HCT116 (cell line): ENCODE data around the gene CHRDL1. TPM values are rescaled to one million over a fixed set of nuclear protein-coding genes. Genes with fewer than 3 reads are reported as not detected.

Experiments used
- ATAC-seq: fragments of 200-7000 bp; cut with Tn5 transposase; 2 replicates; pipeline ENCODE4 v1.9.1; 2020; ENCODE audit warnings: mild to moderate bottlenecking, moderate library complexity
- BruUV-seq: library from RNA; stranded (reverse); fragments of 400-500 nt; replicated peaks from 2 replicates; lab custom pipeline; 2021; lab: Mats Ljungman, UMichigan
- CTCF ChIA-PET: fragments of 300-600 bp; sonication (Branson Sonifier 250); formaldehyde crosslinking; loops from one replicate; lab custom pipeline; 2021; ENCODE audit warnings: antibody characterized with exemption; lab: Charles Lee
- POLR2A ChIA-PET: fragments of 300-600, 350-600 bp; sonication (Branson Sonifier 250); formaldehyde crosslinking; loops from one replicate; lab custom pipeline; 2021; ENCODE audit warnings: antibody characterized with exemption; lab: Charles Lee
- RAD21 ChIA-PET, 2 experiments: fragments of 300-600 bp; sonication (Branson Sonifier 250); formaldehyde crosslinking; loops; one replicate each; lab custom pipeline; 2023; ENCODE audit warnings: low total read pairs in 2 of 2; ENCODE audit not compliant: uncharacterized antibody in 2 of 2, unreplicated experiment in 2 of 2, low non-redundant PET in 1 of 2; lab: Charles Lee
- DNase-seq: peaks from one replicate; pipeline ENCODE4 v3.0.0-alpha.2; 2010; ENCODE audit warnings: low read depth, low spot score
- H2AFZ ChIP-seq: fragments of 200-600 bp; shearing (Covaris generic), sonication (generic); 2 replicates; pipeline ENCODE4 v1.6.1; 2017; ENCODE audit warnings: low read depth, mixed run types, mixed read lengths, antibody characterized with exemption, low read length; ENCODE audit not compliant: poor library complexity, severe bottlenecking
- H3K27ac ChIP-seq: 2 replicates; pipeline ENCODE4 v1.5.1; 2012; ENCODE audit warnings: low read depth, low read length
- H3K27me3 ChIP-seq: fragments of 200-600 bp; sonication (generic); 2 replicates; pipeline ENCODE4 v1.6.1; 2016; ENCODE audit warnings: mixed run types, low read length, mixed read lengths; ENCODE audit not compliant: insufficient read depth
- H3K36me3 ChIP-seq, 2 experiments: fragments of 200-500 bp in 1 of 2; fragments of 200-600 bp in 1 of 2; sonication (Bioruptor generic) in 1 of 2; sonication (generic) in 1 of 2; 2 replicates each; pipeline versions ENCODE4 v1.5.1 to v1.6.1; 2014 to 2016; ENCODE audit warnings: low read length in 2 of 2, inconsistent platforms in 1 of 2, mixed read lengths in 1 of 2, mixed run types in 1 of 2; ENCODE audit not compliant: insufficient read depth in 2 of 2, control insufficient read depth in 1 of 2
- H3K4me1 ChIP-seq, 2 experiments: fragments of 200-600 bp in 1 of 2; sonication (generic) in 1 of 2; 2 replicates each; pipeline versions ENCODE4 v1.5.1 to v1.6.1; 2012 to 2017; ENCODE audit warnings: low read length in 2 of 2, inconsistent platforms in 1 of 2, mild to moderate bottlenecking in 1 of 2, mixed read lengths in 1 of 2, mixed run types in 1 of 2, moderate library complexity in 1 of 2; ENCODE audit not compliant: insufficient read depth in 2 of 2, control insufficient read depth in 1 of 2
- H3K4me2 ChIP-seq: fragments of 200-600 bp; sonication (generic); 2 replicates; pipeline ENCODE4 v1.6.1; 2017; ENCODE audit warnings: mixed run types, low read length, mixed read lengths
- H3K4me3 ChIP-seq, 2 experiments: fragments of 200-600 bp in 1 of 2; sonication (generic) in 1 of 2; replicated peaks in 1 of 2; 2 replicates each; pipeline ENCODE4 v1.5.1; 2011 to 2016; ENCODE audit warnings: low read length in 2 of 2, control low read depth in 1 of 2, low read depth in 1 of 2, mild to moderate bottlenecking in 1 of 2, mixed read lengths in 1 of 2, mixed run types in 1 of 2
- H3K79me2 ChIP-seq: fragments of 200-600 bp; sonication (generic); 2 replicates; pipeline ENCODE4 v1.6.1; 2017; ENCODE audit warnings: mild to moderate bottlenecking, mixed run types, low read length, moderate library complexity, mixed read lengths; ENCODE audit not compliant: insufficient read depth
- H3K9ac ChIP-seq: fragments of 200-600 bp; sonication (generic); 2 replicates; pipeline ENCODE4 v1.6.1; 2016; ENCODE audit warnings: low read length, mixed read lengths
- H3K9me2 ChIP-seq: fragments of 200-600 bp; sonication (generic), shearing (Covaris generic); 2 replicates; pipeline ENCODE4 v1.6.1; 2017; ENCODE audit warnings: mixed run types, mild to moderate bottlenecking, moderate library complexity; ENCODE audit not compliant: insufficient read depth
- H3K9me3 ChIP-seq, 2 experiments: fragments of 200-500 bp in 1 of 2; fragments of 200-600 bp in 1 of 2; sonication (Bioruptor generic) in 1 of 2; sonication (generic) in 1 of 2; 2 replicates each; pipeline ENCODE4 v1.6.1; 2014 to 2017; ENCODE audit warnings: low read length in 2 of 2, mixed read lengths in 2 of 2, inconsistent platforms in 1 of 2, low read depth in 1 of 2, mild to moderate bottlenecking in 1 of 2, mixed run types in 1 of 2, moderate library complexity in 1 of 2; ENCODE audit not compliant: control insufficient read depth in 1 of 2, insufficient read depth in 1 of 2
- H4K20me1 ChIP-seq: fragments of 200-600 bp; sonication (generic), shearing (Covaris generic); 2 replicates; pipeline ENCODE4 v1.6.1; 2017; ENCODE audit warnings: mixed run types, mild to moderate bottlenecking, moderate library complexity; ENCODE audit not compliant: insufficient read depth
- ATF3 ChIP-seq: IDR thresholded peaks from 2 replicates; pipeline ENCODE4 v1.6.1; 2012
- CBX3 ChIP-seq: IDR thresholded peaks from 2 replicates; pipeline ENCODE4 v1.6.1; 2012; ENCODE audit warnings: low read depth
- EGR1 ChIP-seq: IDR thresholded peaks from 2 replicates; pipeline ENCODE4 v1.6.1; 2012; ENCODE audit warnings: low read depth
- ELF1 ChIP-seq: IDR thresholded peaks from 2 replicates; pipeline ENCODE4 v1.6.1; 2012; ENCODE audit warnings: low read depth, borderline replicate concordance
- EZH2 ChIP-seq: fragments of 200-600 bp; sonication (generic); IDR thresholded peaks from 2 replicates; pipeline ENCODE4 v1.6.1; 2017; ENCODE audit warnings: antibody characterized with exemption, mixed run types
- FOSL1 ChIP-seq: IDR thresholded peaks from 2 replicates; pipeline ENCODE4 v1.6.1; 2012; ENCODE audit warnings: low read depth
- JUND ChIP-seq: IDR thresholded peaks from 2 replicates; pipeline ENCODE4 v1.6.1; 2012
- MAX ChIP-seq: IDR thresholded peaks from 2 replicates; pipeline ENCODE4 v1.6.1; 2012
- POLR2AphosphoS5 ChIP-seq: IDR thresholded peaks from 2 replicates; pipeline ENCODE4 v1.6.1; 2011; ENCODE audit warnings: mild to moderate bottlenecking, low read depth, low read length, moderate library complexity
- REST ChIP-seq: IDR thresholded peaks from 2 replicates; pipeline ENCODE4 v1.6.1; 2012; ENCODE audit warnings: low read depth
- SP1 ChIP-seq: IDR thresholded peaks from 2 replicates; pipeline ENCODE4 v1.6.1; 2012; ENCODE audit warnings: low read depth
- SRF ChIP-seq: IDR thresholded peaks from 2 replicates; pipeline ENCODE4 v1.6.1; 2012; ENCODE audit warnings: low read depth
- YY1 ChIP-seq: IDR thresholded peaks from 2 replicates; pipeline ENCODE4 v1.6.1; 2011; ENCODE audit warnings: low read length, low read depth, moderate library complexity, mild to moderate bottlenecking; ENCODE audit not compliant: insufficient replicate concordance; ENCODE audit errors: extremely low read depth
- ZBTB33 ChIP-seq: IDR thresholded peaks from 2 replicates; pipeline ENCODE4 v1.6.1; 2011; ENCODE audit warnings: mild to moderate bottlenecking, low read length, moderate library complexity; ENCODE audit not compliant: insufficient replicate concordance; ENCODE audit errors: extremely low read depth
- ZFX ChIP-seq: fragments of 450-650 bp; IDR thresholded peaks from 2 replicates; pipeline ENCODE4 v1.6.1; 2017
- ZNF274 ChIP-seq: fragments of 200-500 bp; sonication (Bioruptor generic); IDR thresholded peaks from 2 replicates; pipeline ENCODE4 v1.6.1; 2014; ENCODE audit warnings: mild to moderate bottlenecking, low read depth, low read length, inconsistent platforms
- intact Hi-C: fragments of 100-400 bp; cut with micrococcal nuclease; formaldehyde crosslinking; loops from 2 replicates; pipeline ENCODE4 v1.10.0; 2022
- total RNA-seq: library from RNA; stranded (reverse); gene quantifications from one replicate; pipeline ENCODE4 v1.2.1, GENCODE V29; 2021; ENCODE audit not compliant: unreplicated experiment

The CHRDL1 gene
- total RNA-seq, 1 experiment from 2014 or later, result 0.05 TPM

DNA sequence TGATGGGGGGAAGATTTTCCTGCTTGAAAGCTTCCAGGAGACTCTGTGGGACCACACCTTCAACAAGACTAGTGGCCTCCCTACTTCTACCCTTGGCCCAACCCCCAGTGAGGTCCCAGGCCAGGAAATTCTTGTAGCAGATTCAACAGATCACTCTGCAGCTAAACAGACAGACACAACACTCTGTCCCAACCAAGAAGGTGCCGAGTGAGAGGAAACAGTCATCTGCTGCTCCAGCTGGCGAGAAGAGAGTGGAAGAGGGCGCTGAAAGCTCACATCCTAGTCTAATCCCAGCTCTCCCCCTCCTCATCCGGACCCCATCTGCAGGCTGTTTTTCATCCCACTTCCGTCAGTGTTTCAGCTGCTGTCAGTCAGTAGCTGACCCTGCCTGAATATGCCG, 63.4 kb downstream of the CHRDL1 start:
- Histone ChIP-seq H3K9me2 (no peaks in the 10 kb centered on the region), H3K9ac (no peak overlapping the region), H3K36me3 (no peaks in the 10 kb centered on the region), H3K4me2 (no peak overlapping the region), H3K4me3 (no peak overlapping the region), H3K79me2 (no peaks in the 10 kb centered on the region), H3K27ac (no peak overlapping the region), H3K27me3 (peaks cover 2% of the 10 kb centered on the region; the same call in 1 of the 2 replicates), H3K4me1 (no peaks in the 10 kb centered on the region), H4K20me1 (no peaks in the 10 kb centered on the region), H3K9me3 (no peaks in the 10 kb centered on the region), H2AFZ (no peak overlapping the region)
- intact Hi-C loops, result no loop called here
- TF ChIP-seq YY1 (no peak), POLR2AphosphoS5 (no peak), FOSL1 (no peak), MAX (no peak), ELF1 (no peak), REST (no peak), CBX3 (no peak), ZBTB33 (no peak), ZFX (no peak), SP1 (no peak), EGR1 (no peak), ZNF274 (no peak), ATF3 (no peak), SRF (no peak), EZH2 (no peak), JUND (no peak)
- ChIA-PET RAD21 (no interaction called here), CTCF (no interaction called here), POLR2A (no interaction called here)
- DNase-seq (no peak), ATAC-seq (no peak)
- BruUV-seq, result no TSS peak
